HG02885 (cell line): Measurements from ENCODE around the gene CTSF.
A peak's percentile ranks its signal among the peaks of the same experiment; 100 is the strongest.
"Not testable (repeated sequence)": the region's sequence is repeated elsewhere in the genome, so short reads cannot be mapped to it uniquely, and the experiment has no call there.

Source experiments
- ATAC-seq: cut with Tn5 transposase; IDR thresholded peaks from one replicate; pipeline ENCODE4 v1.9.1; 2021; ENCODE audit warnings: mild to moderate bottlenecking; ENCODE audit not compliant: unreplicated experiment, poor library complexity

Gene CTSF

DNA sequence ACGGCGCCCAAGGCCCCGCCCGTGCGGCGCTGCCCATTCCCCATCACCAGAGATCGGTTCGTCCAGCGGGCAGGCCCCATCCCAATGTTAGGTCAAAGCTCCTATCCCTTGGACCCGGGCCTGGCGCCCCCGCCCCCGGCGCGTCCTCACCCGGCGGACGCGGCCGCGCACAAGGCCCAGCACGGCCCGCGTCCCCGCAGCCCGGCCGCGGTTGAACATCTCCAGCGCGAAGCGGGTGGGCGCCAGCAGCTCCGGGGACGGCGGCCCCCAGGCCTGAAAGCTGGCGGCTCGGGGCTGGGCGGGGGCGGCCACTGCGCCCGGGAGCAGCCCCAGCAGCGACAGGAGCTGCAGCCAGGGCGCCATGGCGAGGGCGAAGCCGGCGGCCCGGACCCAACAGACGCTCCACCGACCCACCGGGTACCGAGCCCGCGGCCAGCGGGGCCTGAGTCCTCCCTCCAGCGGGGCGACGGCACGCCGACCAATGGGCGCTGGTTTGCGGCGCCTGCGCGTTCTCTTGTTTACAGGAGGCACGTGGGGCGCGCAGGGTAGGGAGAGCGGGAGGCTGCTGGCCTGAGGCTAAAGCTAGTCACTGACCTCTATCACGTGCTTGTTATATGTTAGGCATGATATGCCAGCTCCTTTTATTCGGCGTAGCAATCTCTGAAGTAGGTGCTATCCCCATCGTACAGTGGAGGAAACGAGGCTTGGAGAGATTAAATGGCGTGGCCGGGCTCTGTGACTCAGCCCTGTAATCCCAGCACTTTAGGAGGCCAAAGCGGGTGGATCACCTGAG, at the start of gene CTSF:
CTSF (minus strand) TSS at position 483 of the 793 bp plus-strand sequence; CDS start at position 363, 120 bp downstream.
- ATAC-seq, result no peak

GRCh38 chr11:66617155-66617834, 48.9 kb upstream of the CTSF start:
- no peak for ATAC-seq

GRCh38 chr11:66616379-66617154, 48.2 kb upstream of the CTSF start, which contains the start of gene RBM14:
TSS of gene RBM14 (plus strand) at chr11:66616630. CDS start at chr11:66616721, 91 bp downstream.
- ATAC-seq, result peak; percentile 91

- ATAC-seq, result no peak
Measured at GRCh38 chr11:66614073-66614472, 45.7 kb upstream of the CTSF start.

- no peak for ATAC-seq
Measured at GRCh38 chr11:66612458-66612857, 44.1 kb upstream of the CTSF start.

GRCh38 chr11:66609721-66610617, 41.6 kb upstream of the CTSF start:
- ATAC-seq, result no peak

- no peak for ATAC-seq
Measured at GRCh38 chr11:66607126-66607834, 38.9 kb upstream of the CTSF start.

DNA sequence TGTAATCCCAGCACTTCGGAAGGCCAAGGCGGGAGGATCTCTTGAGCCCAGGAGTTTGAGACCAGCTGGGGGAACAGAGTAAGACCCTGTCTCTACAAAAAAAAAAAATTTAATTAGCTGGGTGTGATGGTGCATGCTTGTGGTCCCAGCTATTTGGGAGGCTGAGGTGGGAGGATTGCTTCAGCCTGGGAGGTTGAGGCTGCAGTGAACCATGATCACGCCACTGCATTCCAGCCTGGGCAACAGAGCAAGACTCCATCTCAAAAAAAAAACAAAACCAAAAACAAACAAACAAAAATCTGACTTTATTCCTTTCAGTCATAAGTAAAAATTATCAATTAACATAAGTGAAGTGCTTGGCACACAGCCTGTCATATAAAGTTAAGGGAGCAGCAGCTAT, 38.2 kb upstream of the CTSF start:
- not testable (repeated sequence) for ATAC-seq

DNA sequence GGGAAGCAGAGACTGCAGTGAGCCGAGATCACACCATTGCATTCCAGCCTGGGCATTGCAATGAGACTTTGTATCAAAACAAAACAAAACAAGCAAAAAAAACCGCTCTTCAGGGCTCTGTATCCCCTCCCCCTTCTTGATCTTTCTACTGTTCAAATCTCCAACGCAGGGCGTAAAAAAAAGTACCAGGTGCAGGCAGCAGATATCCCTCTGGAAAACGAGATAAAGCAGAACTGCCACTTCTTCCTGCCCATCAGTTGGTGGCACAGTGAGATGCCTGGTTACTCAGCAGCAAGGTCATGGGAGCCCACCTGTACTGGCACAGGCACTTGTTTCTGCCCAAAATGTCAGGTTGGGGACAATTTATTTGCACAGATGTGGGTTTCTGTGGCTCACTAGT, 35.7 kb upstream of the CTSF start:
- no peak for ATAC-seq

DNA sequence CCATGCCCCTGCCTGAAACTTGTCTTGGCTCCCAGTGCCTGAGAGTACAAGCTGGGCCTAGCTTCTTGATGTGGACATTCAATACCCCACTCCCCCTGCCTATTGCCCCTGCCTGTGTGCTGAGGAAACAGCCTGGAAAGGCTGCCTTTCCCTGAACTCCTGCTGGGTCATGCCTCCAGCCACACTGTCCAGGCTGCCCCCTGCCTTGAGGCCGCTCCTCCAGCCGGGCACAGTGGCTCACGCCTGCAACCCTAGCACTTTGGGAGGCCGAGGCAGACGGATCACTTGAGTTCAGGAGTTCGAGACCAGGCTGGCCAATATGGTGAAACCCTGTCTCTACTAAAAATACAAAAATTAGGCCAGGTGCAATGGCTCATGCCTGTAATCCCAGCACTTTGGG, 34.7 kb upstream of the CTSF start:
- no peak for ATAC-seq

- no peak for ATAC-seq
Measured at GRCh38 chr11:66600631-66601233, 32.3 kb upstream of the CTSF start.

GRCh38 chr11:66600219-66600618, 31.8 kb upstream of the CTSF start:
- no peak for ATAC-seq

DNA sequence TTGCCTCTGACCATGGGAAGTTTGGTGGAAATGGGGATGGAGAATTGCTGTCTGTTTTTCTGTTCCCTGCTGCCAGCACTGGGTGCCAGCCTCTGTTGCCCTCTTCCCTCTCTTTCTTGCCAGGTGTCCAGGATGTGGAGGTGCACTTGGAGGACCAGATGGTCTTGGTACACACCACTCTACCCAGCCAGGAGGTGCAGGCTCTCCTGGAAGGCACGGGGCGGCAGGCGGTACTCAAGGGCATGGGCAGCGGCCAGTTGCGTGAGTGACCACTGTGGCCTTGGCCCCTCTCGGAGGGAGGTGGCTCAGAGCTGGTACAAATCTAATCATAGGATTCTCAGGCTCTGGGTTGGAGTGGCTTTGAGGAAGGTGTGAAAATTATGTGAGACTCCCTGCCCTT, 30.6 kb upstream of the CTSF start:
- no peak for ATAC-seq

DNA sequence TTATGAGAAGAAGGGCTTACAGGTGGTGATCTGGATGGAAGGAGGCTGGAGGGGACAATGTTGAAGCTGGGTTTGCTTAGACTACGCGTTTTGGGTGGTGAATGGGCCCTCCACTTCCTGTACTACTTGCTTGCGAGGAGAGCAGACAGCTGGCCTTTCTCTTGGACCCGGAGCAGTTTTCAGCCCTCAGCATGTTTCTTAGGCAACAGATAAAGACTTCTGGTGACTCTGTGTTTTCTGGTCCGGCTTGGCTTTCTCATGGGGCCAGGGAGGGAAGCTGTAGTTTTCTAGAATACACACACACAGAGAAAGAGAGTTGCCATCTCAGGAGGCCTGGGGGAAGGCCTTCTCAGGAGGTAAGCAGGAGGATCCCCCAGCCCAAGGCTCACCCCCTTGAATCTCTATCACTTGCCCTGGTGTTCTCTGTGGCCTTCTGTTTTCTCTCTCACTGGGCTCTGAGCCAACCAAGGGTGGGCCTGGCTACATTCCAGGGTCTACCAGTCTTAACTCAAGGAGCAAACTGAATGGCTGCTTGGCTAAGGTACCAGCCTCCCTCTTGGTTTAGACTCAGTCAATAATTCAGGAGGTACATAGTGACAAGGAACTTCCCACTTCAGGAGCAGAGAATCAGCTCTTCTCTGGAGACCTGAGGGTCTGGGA, 27.0 kb upstream of the CTSF start:
- no peak for ATAC-seq

- ATAC-seq, result no peak
Measured at GRCh38 chr11:66593650-66594049, 25.2 kb upstream of the CTSF start.

- ATAC-seq, result no peak
Measured at GRCh38 chr11:66593303-66593635, 24.9 kb upstream of the CTSF start.

GRCh38 chr11:66592457-66593302, 24.3 kb upstream of the CTSF start, which contains the start of the genes CCDC87 and CCS:
TSS of gene CCDC87 (minus strand) at chr11:66593063. CDS start at chr11:66593015, 48 bp downstream.
TSS of gene CCS (plus strand) at chr11:66593185. CDS start at chr11:66593262, 77 bp downstream.
- ATAC-seq, result peak; percentile 95
